Right hindlimb (tissue), 1 donor: ENCODE data around the gene CHIT1.

ENCODE experiments used
- DNase-seq: peaks from one replicate; pipeline ENCODE4 v3.0.0-alpha.2; 2018

CHIT1 gene

GRCh38 chr1:203172184-203173010, 57.1 kb downstream of the CHIT1 start:
- peak; percentile 62 for DNase-seq

- DNase-seq = no peak
These were observed 57.9 kb downstream of the CHIT1 start for GRCh38 chr1:203171341-203172183.

- no peak for DNase-seq
These were observed 58.7 kb downstream of the CHIT1 start for GRCh38 chr1:203170625-203171330.

GRCh38 chr1:203169770-203170520, 59.5 kb downstream of the CHIT1 start:
- no peak for DNase-seq

GRCh38 chr1:203168991-203169390, 60.5 kb downstream of the CHIT1 start:
- DNase-seq = no peak

- no peak for DNase-seq
These were observed 61.2 kb downstream of the CHIT1 start for GRCh38 chr1:203168256-203168786.

- no peak for DNase-seq
These were observed 61.6 kb downstream of the CHIT1 start for GRCh38 chr1:203167913-203168200.

GRCh38 chr1:203167026-203167912, 62.2 kb downstream of the CHIT1 start:
- DNase-seq = no peak

- no peak for DNase-seq
These were observed 63.1 kb downstream of the CHIT1 start for GRCh38 chr1:203166192-203166940.
